Measurements from ENCODE around the gene QSOX2. TPM values are rescaled to one million over a fixed set of nuclear protein-coding genes. Genes with fewer than 3 reads are reported as not detected.

QSOX2 gene
- polyA plus RNA-seq, 4 donors = 1.4 to 11.0 (median 4.3) TPM

DNA sequence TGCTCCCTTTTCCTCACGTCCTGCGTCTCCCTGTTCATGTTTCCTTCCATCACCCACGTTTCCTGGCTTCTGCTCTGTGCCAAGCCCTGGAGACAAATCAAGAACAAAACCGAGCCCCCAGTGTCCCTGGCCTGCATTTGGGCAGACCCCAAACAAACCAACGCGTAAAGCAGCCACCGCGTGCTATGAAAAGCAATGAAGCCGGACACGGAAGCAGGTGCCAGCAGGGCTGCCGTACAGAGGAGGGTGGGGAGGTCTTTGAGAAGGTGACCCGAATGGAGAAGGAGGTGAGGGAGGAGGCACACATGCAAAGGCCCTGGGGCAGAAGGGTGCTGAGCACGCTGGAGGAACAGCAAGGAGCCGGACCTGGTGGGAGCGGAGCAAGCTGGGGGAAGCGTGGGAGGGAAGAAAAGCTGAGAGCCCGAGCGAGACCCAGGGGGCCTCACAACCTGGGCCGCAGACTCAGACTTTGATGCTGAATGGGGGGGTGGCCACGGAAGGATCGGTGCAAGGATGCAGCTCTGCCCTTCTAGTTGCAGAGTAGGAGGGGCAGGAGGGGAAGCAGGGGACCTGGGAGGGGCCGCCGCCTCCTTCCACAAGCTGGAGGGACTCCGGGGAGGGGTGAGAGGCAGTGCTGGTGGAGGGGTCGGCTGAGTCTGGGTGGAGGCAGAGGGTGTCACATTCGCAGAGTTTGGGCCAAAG, 1.4 kb upstream of the QSOX2 start:
- no peak overlapping the region for H3K4me3 ChIP-seq (ENCODE audit: low read depth in 1 of 3, low read length in 3 of 3)
- DNase-seq (no peak), FAIRE-seq (no peak)
- WGBS, 3 donors = 77 to 83% (median 78%) methylated on average over 24 to 26 of the region's 26 CpGs
- H3K9me3 ChIP-seq (ENCODE audit: control insufficient read depth in 2 of 2, insufficient read depth in 1 of 2, low read depth in 1 of 2, low read length in 1 of 2) = peaks cover 0 to 3% of the 10 kb centered on the region in 2 donors
- peaks cover 3 to 16% (median 3%) of the 10 kb centered on the region in 3 donors for H3K4me1 ChIP-seq (ENCODE audit: control insufficient read depth in 3 of 3, insufficient read depth in 2 of 3, low read depth in 1 of 3, low read length in 2 of 3)
- peaks cover 0 to 41% (median 0%) of the 10 kb centered on the region in 3 donors for H3K27me3 ChIP-seq (ENCODE audit: control insufficient read depth in 3 of 3, insufficient read depth in 3 of 3, low read length in 3 of 3)
- no peak overlapping the region for H3K27ac ChIP-seq (ENCODE audit: low read depth in 1 of 3, low read length in 2 of 3)
- peaks cover 0 to 8% (median 0%) of the 10 kb centered on the region in 3 donors for H3K36me3 ChIP-seq (ENCODE audit: control insufficient read depth in 3 of 3, insufficient read depth in 2 of 3, low read depth in 1 of 3, low read length in 3 of 3)

- peaks cover 3 to 16% (median 3%) of the 10 kb centered on the region in 3 donors for H3K4me1 ChIP-seq (ENCODE audit: control insufficient read depth in 3 of 3, insufficient read depth in 2 of 3, low read depth in 1 of 3, low read length in 2 of 3)
- H3K36me3 ChIP-seq (ENCODE audit: control insufficient read depth in 3 of 3, insufficient read depth in 2 of 3, low read depth in 1 of 3, low read length in 3 of 3) = peaks cover 0 to 23% (median 0%) of the 10 kb centered on the region in 3 donors
- 0 to 3% (median 1%) methylated on average over 6 of the region's 6 CpGs for WGBS, 3 donors
- FAIRE-seq (no peak), DNase-seq (no peak)
- H3K9me3 ChIP-seq (ENCODE audit: control insufficient read depth in 2 of 2, insufficient read depth in 1 of 2, low read depth in 1 of 2, low read length in 1 of 2) = peaks cover 0 to 3% of the 10 kb centered on the region in 2 donors
- peak overlapping the region; percentile 57 to 90 (median 60) for H3K4me3 ChIP-seq (ENCODE audit: low read depth in 1 of 3, low read length in 3 of 3)
- no peak overlapping the region for H3K27ac ChIP-seq (ENCODE audit: low read depth in 1 of 3, low read length in 2 of 3)
- peaks cover 0 to 30% (median 0%) of the 10 kb centered on the region in 3 donors for H3K27me3 ChIP-seq (ENCODE audit: control insufficient read depth in 3 of 3, insufficient read depth in 3 of 3, low read length in 3 of 3)
Observed at GRCh38 chr9:136244969-136245218, 718 bp downstream of the QSOX2 start.

DNA sequence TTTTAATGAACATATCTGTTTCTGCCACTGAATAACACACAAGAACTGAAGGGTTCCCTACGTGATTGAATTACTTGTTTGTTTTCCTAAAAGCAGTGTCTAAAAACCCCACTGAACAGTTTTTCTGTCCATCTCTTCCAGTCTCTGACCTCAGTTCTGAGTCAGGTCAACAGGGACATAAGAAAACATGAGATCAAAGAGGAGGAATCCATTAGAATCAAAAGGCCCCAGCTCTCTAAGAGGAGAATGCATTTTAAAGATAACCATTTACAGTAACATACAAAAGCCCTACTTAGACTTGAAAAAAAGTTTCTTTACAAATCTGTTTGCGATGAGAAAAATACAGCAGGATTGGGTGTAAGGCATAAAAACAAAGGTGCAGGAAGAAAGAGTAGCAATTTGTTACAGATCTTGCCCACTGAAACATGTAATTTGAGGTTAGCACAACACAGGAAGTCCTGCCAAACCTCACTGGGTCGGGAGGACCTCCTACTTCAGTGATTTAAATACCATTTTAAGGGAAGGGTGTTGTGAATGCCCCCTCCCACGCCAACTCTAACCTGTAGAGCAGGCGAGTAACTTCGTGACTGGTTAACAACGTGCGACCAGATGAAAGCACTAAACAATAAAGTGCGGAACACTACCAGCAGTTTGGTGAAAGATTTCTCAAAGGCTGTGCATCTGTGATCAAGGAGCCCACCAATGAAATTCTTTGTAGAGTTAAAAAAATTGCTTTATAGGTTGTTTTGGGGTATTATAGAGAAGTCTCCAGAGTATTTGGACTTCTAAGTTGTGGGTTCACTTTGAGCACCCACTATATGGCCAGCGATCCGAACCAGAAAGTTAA, 1.3 kb downstream of the QSOX2 start:
- H3K4me3 ChIP-seq (ENCODE audit: low read depth in 1 of 3, low read length in 3 of 3) = peak overlapping the region; percentile 57 to 90 (median 60)
- no peak for DNase-seq
- FAIRE-seq = no peak
- peak overlapping the region in 1 of 3 donors; percentile 32 for H3K27ac ChIP-seq (ENCODE audit: low read depth in 1 of 3, low read length in 2 of 3)
- H3K36me3 ChIP-seq (ENCODE audit: control insufficient read depth in 3 of 3, insufficient read depth in 2 of 3, low read depth in 1 of 3, low read length in 3 of 3) = peaks cover 0 to 23% (median 0%) of the 10 kb centered on the region in 3 donors
- H3K9me3 ChIP-seq (ENCODE audit: control insufficient read depth in 2 of 2, insufficient read depth in 1 of 2, low read depth in 1 of 2, low read length in 1 of 2) = peaks cover 0 to 3% of the 10 kb centered on the region in 2 donors
- WGBS, 3 donors = 36 to 48% (median 37%) methylated on average over 11 of the region's 11 CpGs
- H3K27me3 ChIP-seq (ENCODE audit: control insufficient read depth in 3 of 3, insufficient read depth in 3 of 3, low read length in 3 of 3) = peaks cover 0 to 24% (median 0%) of the 10 kb centered on the region in 3 donors
- peaks cover 3 to 16% (median 3%) of the 10 kb centered on the region in 3 donors for H3K4me1 ChIP-seq (ENCODE audit: control insufficient read depth in 3 of 3, insufficient read depth in 2 of 3, low read depth in 1 of 3, low read length in 2 of 3)

DNA sequence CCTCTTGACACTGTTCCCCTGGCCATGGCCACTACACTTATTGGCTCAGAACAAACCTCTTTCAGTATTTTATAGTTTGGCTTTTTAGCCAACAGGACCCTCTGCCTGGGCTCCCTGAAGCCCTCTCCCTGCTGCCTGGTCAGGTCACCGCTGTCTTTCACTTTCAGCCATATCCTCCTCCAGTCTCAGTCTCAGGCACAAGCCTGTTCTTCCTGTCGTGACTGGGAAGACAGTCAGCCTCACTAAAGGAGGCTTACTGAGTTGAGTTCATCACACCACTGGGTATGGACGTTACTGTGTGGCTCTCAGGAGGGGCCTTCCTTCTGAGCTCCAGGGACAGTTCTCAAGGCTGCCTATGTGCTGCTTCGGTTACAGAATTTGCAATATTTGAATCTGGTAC, 2.0 kb downstream of the QSOX2 start:
- H3K36me3 ChIP-seq (ENCODE audit: control insufficient read depth in 3 of 3, insufficient read depth in 2 of 3, low read depth in 1 of 3, low read length in 3 of 3) = peaks cover 0 to 25% (median 0%) of the 10 kb centered on the region in 3 donors
- no peak overlapping the region for H3K4me3 ChIP-seq (ENCODE audit: low read depth in 1 of 3, low read length in 3 of 3)
- peaks cover 0 to 3% of the 10 kb centered on the region in 2 donors for H3K9me3 ChIP-seq (ENCODE audit: control insufficient read depth in 2 of 2, insufficient read depth in 1 of 2, low read depth in 1 of 2, low read length in 1 of 2)
- H3K27me3 ChIP-seq (ENCODE audit: control insufficient read depth in 3 of 3, insufficient read depth in 3 of 3, low read length in 3 of 3) = peaks cover 0 to 17% (median 0%) of the 10 kb centered on the region in 3 donors
- H3K4me1 ChIP-seq (ENCODE audit: control insufficient read depth in 3 of 3, insufficient read depth in 2 of 3, low read depth in 1 of 3, low read length in 2 of 3) = peaks cover 3 to 16% (median 3%) of the 10 kb centered on the region in 3 donors
- FAIRE-seq (no peak), DNase-seq (no peak)
- WGBS, 3 donors = 66 to 78% (median 73%) methylated on average over 4 of the region's 4 CpGs
- H3K27ac ChIP-seq (ENCODE audit: low read depth in 1 of 3, low read length in 2 of 3) = peak overlapping the region in 1 of 3 donors; percentile 3

GRCh38 chr9:136242918-136243525, 2.6 kb downstream of the QSOX2 start:
- no peak for DNase-seq
- Histone ChIP-seq H3K36me3 (ENCODE audit: control insufficient read depth in 3 of 3, insufficient read depth in 2 of 3, low read depth in 1 of 3, low read length in 3 of 3) (peaks cover 0 to 25% (median 0%) of the 10 kb centered on the region in 3 donors), H3K27me3 (ENCODE audit: control insufficient read depth in 3 of 3, insufficient read depth in 3 of 3, low read length in 3 of 3) (peaks cover 0 to 15% (median 0%) of the 10 kb centered on the region in 3 donors), H3K9me3 (ENCODE audit: control insufficient read depth in 2 of 2, insufficient read depth in 1 of 2, low read depth in 1 of 2, low read length in 1 of 2) (peaks cover 0 to 3% of the 10 kb centered on the region in 2 donors), H3K27ac (ENCODE audit: low read depth in 1 of 3, low read length in 2 of 3) (no peak overlapping the region), H3K4me1 (ENCODE audit: control insufficient read depth in 3 of 3, insufficient read depth in 2 of 3, low read depth in 1 of 3, low read length in 2 of 3) (peaks cover 3 to 16% (median 3%) of the 10 kb centered on the region in 3 donors), H3K4me3 (ENCODE audit: low read depth in 1 of 3, low read length in 3 of 3) (no peak overlapping the region)
- 71 to 75% (median 72%) methylated on average over 6 of the region's 6 CpGs for WGBS, 3 donors
- FAIRE-seq = no peak

DNA sequence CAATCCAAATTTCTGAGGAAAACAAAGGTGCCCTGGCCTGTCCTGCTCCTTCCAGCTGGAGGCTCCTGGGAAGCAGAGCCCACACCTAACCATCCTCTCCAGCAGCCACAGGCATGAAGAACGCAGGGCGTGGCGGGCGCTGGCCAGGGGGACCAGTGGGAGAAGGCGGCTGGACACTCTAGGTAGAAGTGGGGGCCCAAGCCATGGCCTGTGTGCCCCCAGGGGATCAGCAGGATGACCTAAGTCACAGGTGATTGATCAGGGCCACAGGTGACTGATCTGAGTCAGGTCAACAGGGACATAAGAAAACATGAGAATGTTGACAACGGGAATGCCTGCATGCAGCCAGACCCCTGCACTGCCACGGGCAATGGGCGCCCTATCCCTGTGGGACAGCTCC, 3.4 kb downstream of the QSOX2 start:
- Histone ChIP-seq H3K27me3 (ENCODE audit: control insufficient read depth in 3 of 3, insufficient read depth in 3 of 3, low read length in 3 of 3) (peaks cover 0 to 10% (median 0%) of the 10 kb centered on the region in 3 donors), H3K36me3 (ENCODE audit: control insufficient read depth in 3 of 3, insufficient read depth in 2 of 3, low read depth in 1 of 3, low read length in 3 of 3) (peaks cover 0 to 25% (median 0%) of the 10 kb centered on the region in 3 donors), H3K4me1 (ENCODE audit: control insufficient read depth in 3 of 3, insufficient read depth in 2 of 3, low read depth in 1 of 3, low read length in 2 of 3) (peaks cover 3 to 16% (median 3%) of the 10 kb centered on the region in 3 donors), H3K27ac (ENCODE audit: low read depth in 1 of 3, low read length in 2 of 3) (no peak overlapping the region), H3K9me3 (ENCODE audit: control insufficient read depth in 2 of 2, insufficient read depth in 1 of 2, low read depth in 1 of 2, low read length in 1 of 2) (peaks cover 0 to 3% of the 10 kb centered on the region in 2 donors), H3K4me3 (ENCODE audit: low read depth in 1 of 3, low read length in 3 of 3) (no peak overlapping the region)
- FAIRE-seq = no peak
- WGBS, 3 donors = 94 to 95% (median 95%) methylated on average over 8 of the region's 8 CpGs
- no peak for DNase-seq

GRCh38 chr9:136241542-136241941, 4.1 kb downstream of the QSOX2 start:
- DNase-seq = no peak
- H3K4me1 ChIP-seq (ENCODE audit: control insufficient read depth in 3 of 3, insufficient read depth in 2 of 3, low read depth in 1 of 3, low read length in 2 of 3) = peaks cover 3 to 16% (median 3%) of the 10 kb centered on the region in 3 donors
- no peaks in the 10 kb centered on the region for H3K9me3 ChIP-seq (ENCODE audit: control insufficient read depth in 2 of 2, insufficient read depth in 1 of 2, low read depth in 1 of 2, low read length in 1 of 2)
- H3K4me3 ChIP-seq (ENCODE audit: low read depth in 1 of 3, low read length in 3 of 3) = no peak overlapping the region
- FAIRE-seq = no peak
- peaks cover 0 to 3% (median 0%) of the 10 kb centered on the region in 3 donors for H3K27me3 ChIP-seq (ENCODE audit: control insufficient read depth in 3 of 3, insufficient read depth in 3 of 3, low read length in 3 of 3)
- peaks cover 0 to 30% (median 0%) of the 10 kb centered on the region in 3 donors for H3K36me3 ChIP-seq (ENCODE audit: control insufficient read depth in 3 of 3, insufficient read depth in 2 of 3, low read depth in 1 of 3, low read length in 3 of 3)
- no peak overlapping the region for H3K27ac ChIP-seq (ENCODE audit: low read depth in 1 of 3, low read length in 2 of 3)
- 94 to 97% (median 95%) methylated on average over 13 of the region's 13 CpGs for WGBS, 3 donors

GRCh38 chr9:136240941-136241340, 4.7 kb downstream of the QSOX2 start:
- Histone ChIP-seq H3K27ac (ENCODE audit: low read depth in 1 of 3, low read length in 2 of 3) (no peak overlapping the region), H3K27me3 (ENCODE audit: control insufficient read depth in 3 of 3, insufficient read depth in 3 of 3, low read length in 3 of 3) (no peaks in the 10 kb centered on the region), H3K9me3 (ENCODE audit: control insufficient read depth in 2 of 2, insufficient read depth in 1 of 2, low read depth in 1 of 2, low read length in 1 of 2) (no peaks in the 10 kb centered on the region), H3K36me3 (ENCODE audit: control insufficient read depth in 3 of 3, insufficient read depth in 2 of 3, low read depth in 1 of 3, low read length in 3 of 3) (peaks cover 0 to 36% (median 2%) of the 10 kb centered on the region in 3 donors), H3K4me1 (ENCODE audit: control insufficient read depth in 3 of 3, insufficient read depth in 2 of 3, low read depth in 1 of 3, low read length in 2 of 3) (peaks cover 3 to 14% (median 3%) of the 10 kb centered on the region in 3 donors), H3K4me3 (ENCODE audit: low read depth in 1 of 3, low read length in 3 of 3) (no peak overlapping the region)
- no peak for DNase-seq
- no peak for FAIRE-seq
- WGBS, 3 donors = 92 to 94% (median 93%) methylated on average over 19 to 20 of the region's 20 CpGs

Measured in small intestine (tissue), 7 donors.